A549 (cell line): Measurements from ENCODE around the gene GALNT14. TPM values are rescaled to one million over a fixed set of nuclear protein-coding genes. Genes with fewer than 3 reads are reported as not detected.
A peak's percentile ranks its signal among the peaks of the same experiment; 100 is the strongest.

Experiments used
- ATAC-seq, 2 experiments: fragments of 200-7000 bp in 1 of 2; fragments of >200 bp in 1 of 2; cut with Nextera tagmentation in 1 of 2; cut with Tn5 transposase in 1 of 2; 3 replicates each; pipeline versions ENCODE4 v1.8.0 to v1.9.1; 2018 to 2020; ENCODE audit warnings: mild to moderate bottlenecking in 1 of 2, moderate library complexity in 1 of 2
- CTCF ChIA-PET: fragments of 300-600 bp; sonication (Branson Sonifier 250); formaldehyde crosslinking; extraction: SDS; loops from one replicate; lab custom pipeline; 2021; ENCODE audit warnings: antibody characterized with exemption, inconsistent platforms; lab: Yijun Ruan, JAX
- POLR2A ChIA-PET: fragments of 350-600 bp; formaldehyde crosslinking; extraction: SDS; loops from one replicate; lab custom pipeline; 2021; ENCODE audit warnings: antibody characterized with exemption, inconsistent platforms; lab: Yijun Ruan, JAX
- DNase-seq, 2 experiments: peaks; one replicate each; pipeline versions ENCODE4 v3.0.0 to v3.0.0-alpha.2; 2011 to 2016; ENCODE audit warnings: low read depth in 1 of 2, low spot score in 1 of 2
- FAIRE-seq: peaks from 2 replicates; lab custom pipeline; 2011; peaks lifted over from hg19 to GRCh38; lab: Jason Lieb, UNC
- H3K27ac ChIP-seq, 2 experiments: fragments of >200 bp; sonication (Bioruptor Twin); formaldehyde crosslinking; 3 replicates each; pipeline ENCODE4 v1.5.1; 2016 to 2017
- H3K4me1 ChIP-seq: fragments of >200 bp; sonication (Bioruptor Twin); formaldehyde crosslinking; 3 replicates; pipeline ENCODE4 v1.6.1; 2016
- H3K4me2 ChIP-seq: fragments of >200 bp; sonication (Bioruptor Twin); formaldehyde crosslinking; 3 replicates; pipeline ENCODE4 v1.6.1; 2016
- H3K4me3 ChIP-seq: fragments of >200 bp; sonication (Bioruptor Twin); formaldehyde crosslinking; 3 replicates; pipeline ENCODE4 v1.5.1; 2016
- H3K9me3 ChIP-seq: fragments of >200 bp; sonication (Bioruptor Twin); formaldehyde crosslinking; 3 replicates; pipeline ENCODE4 v1.6.1; 2016
- BHLHE40 ChIP-seq: IDR thresholded peaks from 2 replicates; pipeline ENCODE4 v1.6.1; 2012; ENCODE audit warnings: low read depth, low read length, inconsistent platforms
- CBX2 ChIP-seq: fragments of 200-600 bp; sonication (generic); IDR thresholded peaks from 2 replicates; pipeline ENCODE4 v1.6.1; 2016; ENCODE audit warnings: low read depth, mild to moderate bottlenecking, borderline replicate concordance
- CEBPB ChIP-seq, 2 experiments: fragments of >200 bp in 1 of 2; sonication (Bioruptor Twin) in 1 of 2; formaldehyde crosslinking in 1 of 2; IDR thresholded peaks; 2 replicates each; pipeline ENCODE4 v1.6.1; 2012 to 2016
- E2F6 ChIP-seq: IDR thresholded peaks from 2 replicates; pipeline ENCODE4 v1.6.1; 2012; ENCODE audit warnings: low read depth, borderline replicate concordance
- EHF ChIP-seq: fragments of 250-450 bp; sonication (Bioruptor Pico); IDR thresholded peaks from 2 replicates; pipeline ENCODE4 v1.5.0; 2020; ENCODE audit warnings: mild to moderate bottlenecking
- EP300 ChIP-seq, 2 experiments: fragments of >200 bp; sonication (Bioruptor Twin); formaldehyde crosslinking; IDR thresholded peaks; 2 replicates in 1 of 2; 3 replicates in 1 of 2; pipeline ENCODE4 v1.6.1; 2016 to 2017
- ESRRA ChIP-seq: fragments of 150-350 bp; IDR thresholded peaks from 2 replicates; pipeline ENCODE4 v1.6.1; 2014; ENCODE audit warnings: mild to moderate bottlenecking, low read length, borderline replicate concordance
- FOXS1 ChIP-seq: fragments of 250-450 bp; sonication (Bioruptor Pico); IDR thresholded peaks from 2 replicates; pipeline ENCODE4 v1.5.0; 2020; ENCODE audit warnings: mild to moderate bottlenecking, moderate library complexity
- HDAC2 ChIP-seq: fragments of 200-600 bp; sonication (generic); IDR thresholded peaks from 2 replicates; pipeline ENCODE4 v1.6.1; 2016
- HES2 ChIP-seq: fragments of >200 bp; sonication (Bioruptor Twin); formaldehyde crosslinking; IDR thresholded peaks from 2 replicates; pipeline ENCODE4 v1.6.1; 2016
- HOXA7 ChIP-seq: fragments of 250-450 bp; sonication (Bioruptor Pico); IDR thresholded peaks from 2 replicates; pipeline ENCODE4 v1.5.0; 2020; ENCODE audit warnings: mild to moderate bottlenecking, moderate library complexity
- HOXB13 ChIP-seq: fragments of 250-450 bp; sonication (Bioruptor Pico); IDR thresholded peaks from 2 replicates; pipeline ENCODE4 v1.5.0; 2020; ENCODE audit warnings: low read depth, mild to moderate bottlenecking, moderate library complexity
- HOXB5 ChIP-seq: fragments of 250-450 bp; sonication (Bioruptor Pico); IDR thresholded peaks from 2 replicates; pipeline ENCODE4 v1.5.0; 2020; ENCODE audit warnings: mild to moderate bottlenecking, moderate library complexity
- PHF8 ChIP-seq: fragments of 200-600 bp; sonication (generic); IDR thresholded peaks from 2 replicates; pipeline ENCODE4 v1.6.1; 2016; ENCODE audit warnings: low read depth, mild to moderate bottlenecking, antibody characterized with exemption, moderate library complexity, borderline replicate concordance
- RAD21 ChIP-seq, 2 experiments: fragments of >200 bp in 1 of 2; sonication (Bioruptor Twin) in 1 of 2; formaldehyde crosslinking in 1 of 2; IDR thresholded peaks in 1 of 2; conservative IDR thresholded peaks in 1 of 2; 2 replicates in 1 of 2; 3 replicates in 1 of 2; pipeline ENCODE4 v1.6.1; 2012 to 2018; ENCODE audit warnings: inconsistent platforms in 1 of 2
- RFX5 ChIP-seq: fragments of 450-650 bp; IDR thresholded peaks from 2 replicates; pipeline ENCODE4 v1.7.1; 2014; ENCODE audit warnings: antibody characterized with exemption, mild to moderate bottlenecking, moderate library complexity
- RNF2 ChIP-seq: fragments of 200-600 bp; sonication (generic); IDR thresholded peaks from 2 replicates; pipeline ENCODE4 v1.6.1; 2016; ENCODE audit warnings: low read depth, mild to moderate bottlenecking, antibody characterized with exemption, moderate library complexity, borderline replicate concordance
- SMC3 ChIP-seq: fragments of >200 bp; sonication (Bioruptor Twin); formaldehyde crosslinking; IDR thresholded peaks from 3 replicates; pipeline ENCODE4 v1.6.1; 2018; ENCODE audit warnings: inconsistent platforms
- TP53 ChIP-seq: fragments of 250-450 bp; sonication (Bioruptor Pico); IDR thresholded peaks from 2 replicates; pipeline ENCODE4 v1.5.0; 2021; ENCODE audit warnings: mild to moderate bottlenecking, moderate library complexity
- ZFP36 ChIP-seq: fragments of 450-650 bp; IDR thresholded peaks from 2 replicates; pipeline ENCODE4 v1.6.1; 2014; ENCODE audit warnings: borderline replicate concordance; ENCODE audit not compliant: partially characterized antibody
- WGBS: methylation state at CpG from one replicate; pipeline ENCODE4 v1.1.6; 2017; ENCODE audit errors: missing lambda C conversion rate; 5-methylcytosine and 5-hydroxymethylcytosine counted together
- polyA plus RNA-seq, 4 experiments: library from polyadenylated mRNA; depleted of rRNA in 3 of 4; stranded (reverse); fragments of >200 nt; fragmentation: RNase III in 1 of 4; extraction: RNeasy Plus Mini Kit Qiagen cat#74134 plus additional on column Dnase treatment in 1 of 4; gene quantifications; 2 replicates in 3 of 4; 3 replicates in 1 of 4; pipeline ENCODE4 v1.2.3, GENCODE V29; 2011 to 2017
- TF ChIP-seq, protein P1 (sequence below): fragments of 250-450 bp; sonication (Bioruptor Pico); IDR thresholded peaks from 2 replicates; pipeline ENCODE4 v1.5.0; 2021; ENCODE audit warnings: mild to moderate bottlenecking, moderate library complexity, borderline replicate concordance
- TF ChIP-seq, protein P2 (sequence below): fragments of 250-450 bp; sonication (Bioruptor Pico); IDR thresholded peaks from 2 replicates; pipeline ENCODE4 v1.5.0; 2020; ENCODE audit warnings: low read depth, mild to moderate bottlenecking, moderate library complexity
- TF ChIP-seq, protein P3 (sequence below): IDR thresholded peaks from 2 replicates; pipeline ENCODE4 v1.6.1; 2012

The GALNT14 gene
- polyA plus RNA-seq, 2 of the 4 experiments (the other 2 are of a cell fraction), result 34.4 to 38.3 TPM

- no peak for ATAC-seq
- TF ChIP-seq, protein P1, sequence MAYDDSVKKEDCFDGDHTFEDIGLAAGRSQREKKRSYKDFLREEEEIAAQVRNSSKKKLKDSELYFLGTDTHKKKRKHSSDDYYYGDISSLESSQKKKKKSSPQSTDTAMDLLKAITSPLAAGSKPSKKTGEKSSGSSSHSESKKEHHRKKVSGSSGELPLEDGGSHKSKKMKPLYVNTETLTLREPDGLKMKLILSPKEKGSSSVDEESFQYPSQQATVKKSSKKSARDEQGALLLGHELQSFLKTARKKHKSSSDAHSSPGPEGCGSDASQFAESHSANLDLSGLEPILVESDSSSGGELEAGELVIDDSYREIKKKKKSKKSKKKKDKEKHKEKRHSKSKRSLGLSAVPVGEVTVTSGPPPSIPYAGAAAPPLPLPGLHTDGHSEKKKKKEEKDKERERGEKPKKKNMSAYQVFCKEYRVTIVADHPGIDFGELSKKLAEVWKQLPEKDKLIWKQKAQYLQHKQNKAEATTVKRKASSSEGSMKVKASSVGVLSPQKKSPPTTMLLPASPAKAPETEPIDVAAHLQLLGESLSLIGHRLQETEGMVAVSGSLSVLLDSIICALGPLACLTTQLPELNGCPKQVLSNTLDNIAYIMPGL (CRISPR knock-in tag), result no peak
- TF ChIP-seq HOXA7 (CRISPR knock-in tag) (no peak), EP300 (IDR thresholded peaks at IDR 0.05) (no peak), BHLHE40 (no peak), EHF (no peak), HOXB5 (no peak), TP53 (CRISPR knock-in tag) (no peak), PHF8 (no peak), FOXS1 (CRISPR knock-in tag) (no peak), RFX5 (no peak)
- TF ChIP-seq, protein P2, sequence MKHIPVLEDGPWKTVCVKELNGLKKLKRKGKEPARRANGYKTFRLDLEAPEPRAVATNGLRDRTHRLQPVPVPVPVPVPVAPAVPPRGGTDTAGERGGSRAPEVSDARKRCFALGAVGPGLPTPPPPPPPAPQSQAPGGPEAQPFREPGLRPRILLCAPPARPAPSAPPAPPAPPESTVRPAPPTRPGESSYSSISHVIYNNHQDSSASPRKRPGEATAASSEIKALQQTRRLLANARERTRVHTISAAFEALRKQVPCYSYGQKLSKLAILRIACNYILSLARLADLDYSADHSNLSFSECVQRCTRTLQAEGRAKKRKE (CRISPR knock-in tag), result no peak
- FAIRE-seq, result no peak
- Histone ChIP-seq H3K4me1 (peaks cover 11% of the 10 kb centered on the region), H3K9me3 (no peaks in the 10 kb centered on the region), H3K4me2 (no peak overlapping the region), H3K4me3 (no peak overlapping the region), H3K27ac (no peak overlapping the region)
- WGBS, result 96% methylated on average over 4 of the region's 4 CpGs
- POLR2A ChIA-PET, result no interaction called here
- no peak for DNase-seq
- CTCF ChIA-PET, result interaction anchor here (1.0 to 9.5 kb wide), 17 partner anchors 11 to 458 kb away, joined by 3 to 102 read pairs (median 9); no protein-coding TSS in a partner anchor
Observed at GRCh38 chr2:31139671-31140070, 1.4 kb upstream of the GALNT14 start.

- DNase-seq (peak; percentile 66 to 72), ATAC-seq (peak; percentile 54 to 60), FAIRE-seq (no peak)
- peak overlapping the region; percentile 63 for H3K4me3 ChIP-seq
- no peaks in the 10 kb centered on the region for H3K9me3 ChIP-seq
- CTCF ChIA-PET, result interaction anchor here (0.7 to 9.5 kb wide), 67 partner anchors 8 to 1029 kb away, joined by 3 to 102 read pairs (median 4); partner anchors contain the start of gene SLC30A6
- H3K4me1 ChIP-seq, result peaks cover 11% of the 10 kb centered on the region
- under 1% methylated on average over 52 of the region's 72 CpGs for WGBS
- peak; percentile 45; the same call in 1 of the 2 replicates for TF ChIP-seq PHF8
- TF ChIP-seq ESRRA, result no peak
- TF ChIP-seq CEBPB (IDR thresholded peaks at IDR 0.05), result no peak
- TF ChIP-seq RFX5, result no peak
- TF ChIP-seq ZFP36, result no peak
- TF ChIP-seq SMC3, result no peak
- 0 out of 5 replicates have a peak, but pooled peaks of 1 of the 2 experiments have one; percentile 2 for TF ChIP-seq RAD21 (conservative IDR thresholded peaks at IDR 0.05 in 1 of 2, IDR thresholded peaks at IDR 0.05 in 1 of 2)
- peak; percentile 76 for TF ChIP-seq HDAC2
- no peak for TF ChIP-seq HES2
- TF ChIP-seq HOXB13 (CRISPR knock-in tag), result no peak
- TF ChIP-seq, protein P3, sequence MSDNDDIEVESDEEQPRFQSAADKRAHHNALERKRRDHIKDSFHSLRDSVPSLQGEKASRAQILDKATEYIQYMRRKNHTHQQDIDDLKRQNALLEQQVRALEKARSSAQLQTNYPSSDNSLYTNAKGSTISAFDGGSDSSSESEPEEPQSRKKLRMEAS, result peak; percentile 16; the same call in 1 of the 2 replicates
- TF ChIP-seq CBX2, result no peak
- peak; percentile 66; the same call in 1 of the 2 replicates for TF ChIP-seq RNF2
- TF ChIP-seq E2F6, result no peak
- TF ChIP-seq HOXB5, result 0 out of 2 replicates have a peak, but pooled peaks have one; percentile 44
- TF ChIP-seq, all 56 proteins: peak for 6
- Histone ChIP-seq H3K4me2 (peak overlapping the region; percentile 90), H3K27ac (peak overlapping the region; percentile 79 to 88)
- POLR2A ChIA-PET, result interaction anchor here (1.0 to 1.5 kb wide), 5 partner anchors 14 to 426 kb away, joined by 3 to 5 read pairs (median 4); partner anchors contain the start of gene EHD3
Observed at GRCh38 chr2:31137211-31138036, 816 bp downstream of the GALNT14 start.
